ENCODE measurements around the gene INTS6.
A peak's percentile ranks its signal among the peaks of the same experiment; 100 is the strongest.

INTS6 gene

GRCh38 chr13:51359352-51359751, 93.5 kb downstream of the INTS6 start:
- Mint-ChIP-seq H3K4me3 (no peak overlapping the region), H3K4me1 (no peaks in the 10 kb centered on the region), H3K27ac (no peak overlapping the region), H3K9me3 (no peaks in the 10 kb centered on the region), H3K36me3 (ENCODE audit: low read depth) (peaks cover 24% of the 10 kb centered on the region), H3K27me3 (ENCODE audit: low read depth) (no peaks in the 10 kb centered on the region)
- TF ChIP-seq CTCF (IDR thresholded peaks at IDR 0.05; ENCODE audit: unreplicated experiment in 3 of 3), result no peak

GRCh38 chr13:51357928-51358595, 94.8 kb downstream of the INTS6 start:
- no peaks in the 10 kb centered on the region for H3K27me3 Mint-ChIP-seq (ENCODE audit: low read depth)
- H3K4me3 Mint-ChIP-seq, result no peak overlapping the region
- H3K36me3 Mint-ChIP-seq (ENCODE audit: low read depth), result peaks cover 16% of the 10 kb centered on the region
- peak overlapping the region in 1 of 3 experiments; percentile 48 for H3K27ac Mint-ChIP-seq
- TF ChIP-seq CTCF (IDR thresholded peaks at IDR 0.05; ENCODE audit: unreplicated experiment in 3 of 3), result no peak
- no peaks in the 10 kb centered on the region for H3K9me3 Mint-ChIP-seq
- H3K4me1 Mint-ChIP-seq, result no peaks in the 10 kb centered on the region

GRCh38 chr13:51355217-51355616, 97.6 kb downstream of the INTS6 start:
- H3K4me1 Mint-ChIP-seq, result no peaks in the 10 kb centered on the region
- no peak overlapping the region for H3K27ac Mint-ChIP-seq
- no peak for TF ChIP-seq CTCF (IDR thresholded peaks at IDR 0.05; ENCODE audit: unreplicated experiment in 3 of 3)
- no peaks in the 10 kb centered on the region for H3K27me3 Mint-ChIP-seq (ENCODE audit: low read depth)
- no peaks in the 10 kb centered on the region for H3K9me3 Mint-ChIP-seq
- no peak overlapping the region for H3K4me3 Mint-ChIP-seq
- no peaks in the 10 kb centered on the region for H3K36me3 Mint-ChIP-seq (ENCODE audit: low read depth)

- Mint-ChIP-seq H3K36me3 (ENCODE audit: low read depth) (no peaks in the 10 kb centered on the region), H3K9me3 (no peaks in the 10 kb centered on the region), H3K4me3 (no peak overlapping the region), H3K4me1 (no peaks in the 10 kb centered on the region), H3K27ac (no peak overlapping the region), H3K27me3 (ENCODE audit: low read depth) (no peaks in the 10 kb centered on the region)
- no peak for TF ChIP-seq CTCF (IDR thresholded peaks at IDR 0.05; ENCODE audit: unreplicated experiment in 3 of 3)
These were observed 103.8 kb downstream of the INTS6 start for GRCh38 chr13:51349016-51349415.

- H3K9me3 Mint-ChIP-seq, result no peaks in the 10 kb centered on the region
- H3K4me1 Mint-ChIP-seq, result no peaks in the 10 kb centered on the region
- H3K4me3 Mint-ChIP-seq, result no peak overlapping the region
- H3K27me3 Mint-ChIP-seq (ENCODE audit: low read depth), result no peaks in the 10 kb centered on the region
- no peak for TF ChIP-seq CTCF (IDR thresholded peaks at IDR 0.05; ENCODE audit: unreplicated experiment in 3 of 3)
- H3K27ac Mint-ChIP-seq, result no peak overlapping the region
- H3K36me3 Mint-ChIP-seq (ENCODE audit: low read depth), result no peaks in the 10 kb centered on the region
These were observed 104.5 kb downstream of the INTS6 start for GRCh38 chr13:51348069-51348967.
